HG03175 (cell line): ENCODE measurements around the gene VENTX.

Experiments
- ATAC-seq: cut with Tn5 transposase; IDR thresholded peaks from one replicate; pipeline ENCODE4 v1.9.1; 2021; ENCODE audit warnings: mild to moderate bottlenecking, moderate library complexity; ENCODE audit not compliant: unreplicated experiment

Gene VENTX

GRCh38 chr10:133237588-133238465, at the start of gene VENTX:
VENTX (plus strand) TSS chr10:133237855; CDS start chr10:133237915, 60 bp downstream.
- ATAC-seq = no peak

- no peak for ATAC-seq
These were observed 49.6 kb upstream of the VENTX start for GRCh38 chr10:133187906-133188681.

GRCh38 chr10:133189256-133189655, 48.4 kb upstream of the VENTX start:
- ATAC-seq = no peak

GRCh38 chr10:133189726-133190125, 47.9 kb upstream of the VENTX start:
- no peak for ATAC-seq

GRCh38 chr10:133190225-133190624, 47.4 kb upstream of the VENTX start:
- ATAC-seq = no peak

GRCh38 chr10:133191651-133192050, 46.0 kb upstream of the VENTX start:
- no peak for ATAC-seq

- ATAC-seq = no peak
These were observed 43.5 kb upstream of the VENTX start for GRCh38 chr10:133194151-133194550.

- no peak for ATAC-seq
These were observed 42.6 kb upstream of the VENTX start for GRCh38 chr10:133195096-133195495.

- no peak for ATAC-seq
These were observed 42.0 kb upstream of the VENTX start for GRCh38 chr10:133195611-133196010.

GRCh38 chr10:133196221-133196915, 41.3 kb upstream of the VENTX start:
- ATAC-seq = no peak

GRCh38 chr10:133196936-133197758, 40.5 kb upstream of the VENTX start:
- no peak for ATAC-seq

- ATAC-seq = no peak
These were observed 39.9 kb upstream of the VENTX start for GRCh38 chr10:133197786-133198185.

- no peak for ATAC-seq
These were observed 39.4 kb upstream of the VENTX start for GRCh38 chr10:133198206-133198605.

- ATAC-seq = no peak
These were observed 38.8 kb upstream of the VENTX start for GRCh38 chr10:133198621-133199487.

GRCh38 chr10:133199488-133199885, 38.2 kb upstream of the VENTX start:
- ATAC-seq = no peak

- ATAC-seq = no peak
These were observed 37.6 kb upstream of the VENTX start for GRCh38 chr10:133199992-133200611.

- no peak for ATAC-seq
These were observed 37.0 kb upstream of the VENTX start for GRCh38 chr10:133200621-133201031.

GRCh38 chr10:133201151-133201947, 36.3 kb upstream of the VENTX start:
- no peak for ATAC-seq
